ENCODE data around the gene BANF2.

The BANF2 gene

GRCh38 chr20:17761604-17762003 lies 61.8 kb downstream of the BANF2 start:
- Histone ChIP-seq H3K4me1 (ENCODE audit: control extremely low read depth in 1 of 4, control insufficient read depth in 4 of 4, insufficient read depth in 4 of 4, low read length in 3 of 4) (peaks cover 0 to 4% (median 0%) of the 10 kb centered on the region in 4 experiments), H3K4me3 (ENCODE audit: control insufficient read depth in 1 of 7, extremely low read depth in 1 of 7, insufficient read depth in 4 of 7, low read depth in 2 of 7, low read length in 6 of 7) (no peak overlapping the region), H3K9me3 (ENCODE audit: control extremely low read depth in 1 of 5, control insufficient read depth in 4 of 5, insufficient read depth in 2 of 5, low read depth in 1 of 5, low read length in 4 of 5) (peaks cover 5 to 27% (median 13%) of the 10 kb centered on the region in 5 experiments), H3K36me3 (ENCODE audit: control insufficient read depth in 4 of 4, insufficient read depth in 4 of 4, low read length in 3 of 4) (no peaks in the 10 kb centered on the region), H3K27ac (ENCODE audit: insufficient read depth in 1 of 2, low read depth in 1 of 2, low read length in 2 of 2, poor library complexity in 1 of 2, severe bottlenecking in 2 of 2) (no peak overlapping the region), H3K27me3 (replicated peaks in 2 of 5; ENCODE audit: control insufficient read depth in 4 of 5, insufficient read depth in 5 of 5, low read length in 4 of 5) (no peaks in the 10 kb centered on the region)
- WGBS (ENCODE audit: insufficient coverage): 100% methylated on average over 2 of the region's 3 CpGs
- POLR2A ChIA-PET: no interaction called here
- DNase-seq: no peak
- CTCF ChIA-PET: no interaction called here

- peaks cover 5 to 27% (median 13%) of the 10 kb centered on the region in 5 experiments for H3K9me3 ChIP-seq (ENCODE audit: control extremely low read depth in 1 of 5, control insufficient read depth in 4 of 5, insufficient read depth in 2 of 5, low read depth in 1 of 5, low read length in 4 of 5)
- no peak overlapping the region for H3K4me3 ChIP-seq (ENCODE audit: control insufficient read depth in 1 of 7, extremely low read depth in 1 of 7, insufficient read depth in 4 of 7, low read depth in 2 of 7, low read length in 6 of 7)
- WGBS (ENCODE audit: insufficient coverage): 87% methylated on average over 4 of the region's 7 CpGs
- CTCF ChIA-PET: no interaction called here
- no peak for DNase-seq
- no peak overlapping the region for H3K27ac ChIP-seq (ENCODE audit: insufficient read depth in 1 of 2, low read depth in 1 of 2, low read length in 2 of 2, poor library complexity in 1 of 2, severe bottlenecking in 2 of 2)
- POLR2A ChIA-PET: no interaction called here
- no peaks in the 10 kb centered on the region for H3K27me3 ChIP-seq (replicated peaks in 2 of 5; ENCODE audit: control insufficient read depth in 4 of 5, insufficient read depth in 5 of 5, low read length in 4 of 5)
- no peaks in the 10 kb centered on the region for H3K36me3 ChIP-seq (ENCODE audit: control insufficient read depth in 4 of 4, insufficient read depth in 4 of 4, low read length in 3 of 4)
- peaks cover 0 to 4% (median 0%) of the 10 kb centered on the region in 4 experiments for H3K4me1 ChIP-seq (ENCODE audit: control extremely low read depth in 1 of 4, control insufficient read depth in 4 of 4, insufficient read depth in 4 of 4, low read length in 3 of 4)
These were observed 62.6 kb downstream of the BANF2 start for GRCh38 chr20:17762243-17762872.

GRCh38 chr20:17762873-17763557 lies 63.2 kb downstream of the BANF2 start:
- no peak overlapping the region for H3K27ac ChIP-seq (ENCODE audit: insufficient read depth in 1 of 2, low read depth in 1 of 2, low read length in 2 of 2, poor library complexity in 1 of 2, severe bottlenecking in 2 of 2)
- no peak overlapping the region for H3K4me3 ChIP-seq (ENCODE audit: control insufficient read depth in 1 of 7, extremely low read depth in 1 of 7, insufficient read depth in 4 of 7, low read depth in 2 of 7, low read length in 6 of 7)
- 99% methylated on average over 3 of the region's 6 CpGs for WGBS (ENCODE audit: insufficient coverage)
- no peaks in the 10 kb centered on the region for H3K36me3 ChIP-seq (ENCODE audit: control insufficient read depth in 4 of 4, insufficient read depth in 4 of 4, low read length in 3 of 4)
- peaks cover 5 to 20% (median 9%) of the 10 kb centered on the region in 5 experiments for H3K9me3 ChIP-seq (ENCODE audit: control extremely low read depth in 1 of 5, control insufficient read depth in 4 of 5, insufficient read depth in 2 of 5, low read depth in 1 of 5, low read length in 4 of 5)
- POLR2A ChIA-PET: no interaction called here
- peaks cover 0 to 5% (median 0%) of the 10 kb centered on the region in 4 experiments for H3K4me1 ChIP-seq (ENCODE audit: control extremely low read depth in 1 of 4, control insufficient read depth in 4 of 4, insufficient read depth in 4 of 4, low read length in 3 of 4)
- H3K27me3 ChIP-seq (replicated peaks in 2 of 5; ENCODE audit: control insufficient read depth in 4 of 5, insufficient read depth in 5 of 5, low read length in 4 of 5): no peaks in the 10 kb centered on the region
- CTCF ChIA-PET: no interaction called here
- DNase-seq: no peak

GRCh38 chr20:17765017-17765416 lies 65.3 kb downstream of the BANF2 start:
- 100% methylated on average over 4 of the region's 4 CpGs for WGBS (ENCODE audit: insufficient coverage)
- H3K27ac ChIP-seq (ENCODE audit: insufficient read depth in 1 of 2, low read depth in 1 of 2, low read length in 2 of 2, poor library complexity in 1 of 2, severe bottlenecking in 2 of 2): no peak overlapping the region
- POLR2A ChIA-PET: no interaction called here
- H3K4me1 ChIP-seq (ENCODE audit: control extremely low read depth in 1 of 4, control insufficient read depth in 4 of 4, insufficient read depth in 4 of 4, low read length in 3 of 4): peaks cover 0 to 12% (median 0%) of the 10 kb centered on the region in 4 experiments
- CTCF ChIA-PET: interaction anchor here (1.1 kb wide), 1 partner anchor 83 kb away, joined by 3 read pairs; the partner anchor contains the start of gene RRBP1
- no peaks in the 10 kb centered on the region for H3K36me3 ChIP-seq (ENCODE audit: control insufficient read depth in 4 of 4, insufficient read depth in 4 of 4, low read length in 3 of 4)
- no peak overlapping the region for H3K4me3 ChIP-seq (ENCODE audit: control insufficient read depth in 1 of 7, extremely low read depth in 1 of 7, insufficient read depth in 4 of 7, low read depth in 2 of 7, low read length in 6 of 7)
- H3K27me3 ChIP-seq (replicated peaks in 2 of 5; ENCODE audit: control insufficient read depth in 4 of 5, insufficient read depth in 5 of 5, low read length in 4 of 5): no peaks in the 10 kb centered on the region
- no peak for DNase-seq
- H3K9me3 ChIP-seq (ENCODE audit: control extremely low read depth in 1 of 5, control insufficient read depth in 4 of 5, insufficient read depth in 2 of 5, low read depth in 1 of 5, low read length in 4 of 5): peaks cover 0 to 2% (median 0%) of the 10 kb centered on the region in 5 experiments

GRCh38 chr20:17765584-17765983 lies 65.8 kb downstream of the BANF2 start:
- Histone ChIP-seq H3K27me3 (replicated peaks in 2 of 5; ENCODE audit: control insufficient read depth in 4 of 5, insufficient read depth in 5 of 5, low read length in 4 of 5) (no peaks in the 10 kb centered on the region), H3K27ac (ENCODE audit: insufficient read depth in 1 of 2, low read depth in 1 of 2, low read length in 2 of 2, poor library complexity in 1 of 2, severe bottlenecking in 2 of 2) (no peak overlapping the region), H3K4me3 (ENCODE audit: control insufficient read depth in 1 of 7, extremely low read depth in 1 of 7, insufficient read depth in 4 of 7, low read depth in 2 of 7, low read length in 6 of 7) (no peak overlapping the region), H3K9me3 (ENCODE audit: control extremely low read depth in 1 of 5, control insufficient read depth in 4 of 5, insufficient read depth in 2 of 5, low read depth in 1 of 5, low read length in 4 of 5) (no peaks in the 10 kb centered on the region), H3K4me1 (ENCODE audit: control extremely low read depth in 1 of 4, control insufficient read depth in 4 of 4, insufficient read depth in 4 of 4, low read length in 3 of 4) (peaks cover 0 to 12% (median 0%) of the 10 kb centered on the region in 4 experiments), H3K36me3 (ENCODE audit: control insufficient read depth in 4 of 4, insufficient read depth in 4 of 4, low read length in 3 of 4) (no peaks in the 10 kb centered on the region)
- POLR2A ChIA-PET: no interaction called here
- 87% methylated on average over 6 of the region's 7 CpGs for WGBS (ENCODE audit: insufficient coverage)
- DNase-seq: no peak
- CTCF ChIA-PET: no interaction called here

GRCh38 chr20:17766226-17766625 lies 66.5 kb downstream of the BANF2 start:
- WGBS (ENCODE audit: insufficient coverage): 100% methylated on average over 1 of the region's 3 CpGs
- DNase-seq: no peak
- ChIA-PET CTCF (no interaction called here), POLR2A (no interaction called here)
- Histone ChIP-seq H3K36me3 (ENCODE audit: control insufficient read depth in 4 of 4, insufficient read depth in 4 of 4, low read length in 3 of 4) (no peaks in the 10 kb centered on the region), H3K9me3 (ENCODE audit: control extremely low read depth in 1 of 5, control insufficient read depth in 4 of 5, insufficient read depth in 2 of 5, low read depth in 1 of 5, low read length in 4 of 5) (no peaks in the 10 kb centered on the region), H3K4me1 (ENCODE audit: control extremely low read depth in 1 of 4, control insufficient read depth in 4 of 4, insufficient read depth in 4 of 4, low read length in 3 of 4) (peaks cover 0 to 12% (median 0%) of the 10 kb centered on the region in 4 experiments), H3K27ac (ENCODE audit: insufficient read depth in 1 of 2, low read depth in 1 of 2, low read length in 2 of 2, poor library complexity in 1 of 2, severe bottlenecking in 2 of 2) (no peak overlapping the region), H3K4me3 (ENCODE audit: control insufficient read depth in 1 of 7, extremely low read depth in 1 of 7, insufficient read depth in 4 of 7, low read depth in 2 of 7, low read length in 6 of 7) (no peak overlapping the region), H3K27me3 (replicated peaks in 2 of 5; ENCODE audit: control insufficient read depth in 4 of 5, insufficient read depth in 5 of 5, low read length in 4 of 5) (no peaks in the 10 kb centered on the region)

GRCh38 chr20:17767624-17768023 lies 67.9 kb downstream of the BANF2 start:
- POLR2A ChIA-PET: no interaction called here
- WGBS (ENCODE audit: insufficient coverage): 100% methylated on average over 1 of the region's 2 CpGs
- no peak overlapping the region for H3K27ac ChIP-seq (ENCODE audit: insufficient read depth in 1 of 2, low read depth in 1 of 2, low read length in 2 of 2, poor library complexity in 1 of 2, severe bottlenecking in 2 of 2)

More at GRCh38 chr20:17767624-17768023, 67.9 kb downstream of the BANF2 start:
- Histone ChIP-seq H3K4me1 (ENCODE audit: control extremely low read depth in 1 of 4, control insufficient read depth in 4 of 4, insufficient read depth in 4 of 4, low read length in 3 of 4) (peaks cover 0 to 7% (median 0%) of the 10 kb centered on the region in 4 experiments), H3K27me3 (replicated peaks in 2 of 5; ENCODE audit: control insufficient read depth in 4 of 5, insufficient read depth in 5 of 5, low read length in 4 of 5) (no peaks in the 10 kb centered on the region), H3K36me3 (ENCODE audit: control insufficient read depth in 4 of 4, insufficient read depth in 4 of 4, low read length in 3 of 4) (no peaks in the 10 kb centered on the region), H3K4me3 (ENCODE audit: control insufficient read depth in 1 of 7, extremely low read depth in 1 of 7, insufficient read depth in 4 of 7, low read depth in 2 of 7, low read length in 6 of 7) (no peak overlapping the region), H3K9me3 (ENCODE audit: control extremely low read depth in 1 of 5, control insufficient read depth in 4 of 5, insufficient read depth in 2 of 5, low read depth in 1 of 5, low read length in 4 of 5) (no peaks in the 10 kb centered on the region)
- DNase-seq: no peak
- CTCF ChIA-PET: no interaction called here

All from common myeloid progenitor, CD34-positive (primary cell).